CD4-positive, alpha-beta T cell treated with Interleukin-12 subunit alpha and Interleukin-12 subunit beta, for 1 hour (primary cell): Measurements from ENCODE around the gene SBF2.
"Not testable (repeated sequence)": the region's sequence is repeated elsewhere in the genome, so short reads cannot be mapped to it uniquely, and the experiment has no call there.

Source experiments
- DNase-seq: peaks from one replicate; pipeline ENCODE4 v3.0.0-alpha.2; 2020

The SBF2 gene

DNA sequence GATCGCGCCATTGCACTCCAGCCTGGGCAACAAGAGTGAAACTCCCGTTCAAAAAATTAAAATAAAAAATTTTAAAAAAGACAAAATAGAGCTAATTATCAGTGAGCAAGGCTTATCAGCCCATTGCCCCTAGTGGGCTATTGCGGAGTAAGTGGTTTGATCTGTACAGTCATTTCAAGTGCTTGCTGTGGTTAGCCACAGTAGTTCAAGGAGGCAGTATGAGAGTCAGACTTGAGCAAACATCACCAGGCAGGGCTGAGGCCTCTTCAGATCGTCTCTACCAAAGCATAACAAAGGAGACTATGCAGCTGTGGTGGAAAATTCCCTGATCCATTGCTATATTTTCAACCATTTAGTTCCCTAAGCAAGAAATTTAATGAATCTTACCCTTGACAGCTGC, 4.3 kb upstream of the SBF2 start:
- DNase-seq: peak; percentile 68

DNA sequence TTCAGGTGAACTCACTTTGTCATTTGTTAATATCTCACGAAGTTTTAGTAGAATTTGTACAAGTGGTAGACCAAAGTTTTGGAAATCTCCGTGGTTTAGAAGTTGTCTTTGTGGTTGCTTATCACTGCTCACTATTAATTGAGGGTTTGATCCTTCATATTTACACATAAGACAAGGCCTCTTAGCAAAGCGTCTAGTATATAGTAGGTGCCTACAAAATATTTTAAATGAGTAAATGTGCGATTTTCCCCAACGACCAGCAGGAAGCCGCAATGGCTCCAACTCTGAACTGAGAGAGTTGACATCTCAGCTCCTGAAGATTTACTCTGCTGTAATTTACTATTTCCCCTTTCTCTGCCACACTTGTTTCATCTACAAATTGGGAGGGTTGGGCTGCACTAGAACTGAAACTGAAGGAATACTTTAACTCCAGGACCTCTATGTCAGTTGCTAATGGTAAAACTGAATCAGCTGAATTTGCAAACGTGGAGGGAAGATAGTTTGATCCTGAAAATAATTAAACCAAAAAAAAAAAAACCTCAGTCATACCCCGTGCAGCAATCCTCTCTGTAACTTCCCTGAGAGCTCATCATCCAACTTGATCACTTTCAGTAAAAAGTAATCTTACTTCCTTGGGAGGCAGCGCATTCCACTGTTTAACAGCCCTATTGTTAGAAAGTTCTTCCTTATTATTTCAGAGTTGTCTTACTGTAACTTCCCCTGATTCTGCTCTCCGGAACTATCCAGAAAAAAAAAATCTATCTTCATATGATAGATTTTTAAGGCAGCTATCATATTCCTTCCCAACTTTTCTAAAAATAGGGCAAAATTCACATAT, 1.3 kb upstream of the SBF2 start:
- DNase-seq: no peak

DNA sequence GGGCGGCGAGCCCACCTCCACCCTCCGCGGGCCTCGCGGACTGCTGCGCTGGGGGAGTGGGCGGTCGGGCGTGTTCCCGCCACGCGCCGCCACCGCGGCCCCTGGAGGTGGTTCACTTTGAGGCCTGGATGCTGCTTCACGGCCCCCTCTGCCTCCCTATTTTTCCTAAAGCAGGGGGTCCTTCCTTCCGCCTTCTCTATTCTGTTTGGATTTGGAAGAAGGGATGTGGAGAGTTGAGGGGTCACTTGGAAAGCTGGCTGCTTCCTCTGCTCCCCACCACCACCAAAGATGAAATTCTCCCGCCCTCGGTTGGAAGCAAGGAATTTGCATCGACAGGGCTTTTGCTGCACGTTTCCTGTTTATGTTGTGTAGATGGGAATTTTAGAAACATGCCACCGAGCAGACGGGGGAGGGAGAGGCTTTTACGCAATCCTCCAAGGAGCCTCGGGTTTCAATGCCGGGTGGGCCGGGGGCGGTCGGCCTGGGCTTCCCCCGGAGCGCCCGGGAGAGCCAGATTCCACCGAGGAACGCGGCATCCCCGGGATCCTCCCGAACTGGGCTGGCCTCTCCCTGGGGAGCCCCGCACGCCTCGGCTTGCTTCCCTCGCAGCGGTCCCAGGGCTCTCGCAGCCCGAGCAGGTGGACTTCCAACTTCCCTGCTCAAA, 403 bp upstream of the SBF2 start:
- DNase-seq: no peak

DNA sequence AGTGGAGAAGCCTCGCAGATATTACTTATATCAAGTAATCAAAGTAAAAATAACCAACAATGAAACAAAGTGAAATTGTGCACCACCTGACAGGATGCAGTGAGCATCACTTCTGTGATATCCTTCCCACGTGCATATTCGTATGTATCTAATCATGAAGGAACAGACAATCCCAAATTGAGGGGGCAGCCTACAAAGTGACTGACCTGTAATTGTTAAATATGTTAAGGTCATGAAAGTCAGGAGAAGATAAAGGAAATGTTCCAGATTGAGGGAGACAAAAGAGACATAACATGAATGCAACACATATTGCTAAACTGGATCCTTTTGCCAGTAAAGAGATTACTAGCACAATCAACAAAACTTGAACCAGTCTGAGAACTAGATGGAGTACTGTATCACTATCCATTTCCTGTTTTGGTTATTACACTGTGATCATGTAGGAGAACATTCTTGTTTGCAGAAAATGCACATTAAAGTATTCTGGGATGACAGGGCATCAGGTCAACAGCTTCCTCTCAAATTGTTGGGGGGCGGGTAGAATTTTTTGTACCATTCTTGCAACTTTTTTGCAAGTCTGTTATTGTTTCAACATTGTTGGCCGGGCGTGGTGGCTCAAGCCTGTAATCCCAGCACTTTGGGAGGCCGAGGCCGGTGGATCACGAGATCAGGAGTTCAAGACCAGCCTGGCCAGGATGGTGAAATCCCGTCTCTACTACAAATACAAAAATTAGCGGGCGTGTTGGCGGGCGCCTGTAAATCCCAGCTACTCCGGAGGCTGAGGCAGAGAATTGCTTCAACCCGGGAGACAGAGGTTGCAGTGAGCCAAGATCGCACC, 2.0 kb downstream of the SBF2 start:
- DNase-seq: no peak

DNA sequence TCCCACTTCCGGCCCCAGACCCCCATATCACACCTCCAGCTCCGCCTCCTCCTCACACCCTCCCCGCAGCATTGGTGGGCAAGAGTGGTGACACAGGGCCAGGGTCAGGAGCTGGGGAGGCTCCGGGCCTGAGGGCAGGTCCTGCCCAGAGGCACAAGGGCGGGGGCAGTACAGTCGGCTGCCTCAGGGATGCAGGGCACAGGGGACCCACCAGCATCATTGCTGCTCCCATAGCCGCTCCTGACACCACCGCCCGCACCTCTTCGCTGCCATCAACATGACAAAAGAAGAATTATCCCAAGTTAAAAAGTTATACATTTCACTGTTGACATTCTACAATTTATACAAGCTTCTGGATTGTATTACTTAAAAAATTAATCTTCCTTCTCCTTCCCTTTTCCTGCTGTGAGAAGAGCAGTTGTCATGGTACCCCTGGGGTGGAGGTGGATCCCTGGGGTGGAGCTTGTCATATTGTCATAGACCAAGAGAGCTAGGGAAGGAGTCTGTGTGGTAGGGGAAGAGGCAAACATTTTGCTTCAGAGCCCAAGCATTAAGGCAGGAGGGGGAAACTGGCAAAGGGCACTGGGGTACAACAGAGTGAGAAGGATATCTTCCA, 4.1 kb downstream of the SBF2 start:
- DNase-seq: no peak

DNA sequence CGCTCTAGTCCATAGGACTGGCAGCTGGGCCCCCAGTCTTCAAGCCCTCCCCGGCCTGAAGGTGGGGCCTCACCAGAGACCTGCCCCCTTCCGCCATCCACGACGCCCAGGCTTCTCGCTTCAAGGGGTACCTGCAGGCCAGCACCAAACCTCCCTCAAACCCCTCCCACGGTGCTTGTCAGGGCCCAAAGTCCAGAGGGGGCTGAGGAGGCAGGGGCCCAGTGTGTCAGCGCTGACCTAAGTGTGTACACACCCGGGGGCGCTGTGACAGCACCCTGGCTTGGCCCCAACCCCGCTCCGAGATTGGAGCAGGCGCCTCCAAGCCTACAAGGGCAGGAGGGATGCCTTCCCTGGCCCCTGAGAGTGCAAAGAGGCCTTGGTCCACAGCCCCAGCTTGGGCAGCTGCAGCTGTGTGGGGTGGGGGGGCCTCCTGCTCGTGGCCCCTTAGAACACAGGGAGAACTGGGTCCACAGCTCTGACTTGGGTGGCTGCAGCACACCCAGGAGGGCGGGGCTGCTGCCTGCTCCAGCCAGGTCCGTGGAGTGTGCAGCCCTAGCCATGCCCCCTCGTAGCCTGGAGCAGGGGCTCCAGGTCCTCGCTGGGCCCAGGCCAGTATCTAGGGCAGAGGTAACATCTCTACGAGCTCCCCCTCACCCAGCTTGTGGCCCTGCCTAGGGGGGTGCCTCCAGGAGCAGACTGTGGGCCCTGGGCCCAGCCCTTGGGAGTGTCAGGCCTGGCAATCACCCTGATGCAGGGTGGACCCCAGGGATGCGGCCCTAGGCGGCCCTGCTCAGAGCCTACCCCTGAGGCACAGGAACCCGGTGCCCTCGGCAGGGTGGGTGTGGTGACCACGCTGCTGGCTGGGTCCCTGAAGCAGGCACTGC, 4.9 kb downstream of the SBF2 start:
- no peak for DNase-seq

DNA sequence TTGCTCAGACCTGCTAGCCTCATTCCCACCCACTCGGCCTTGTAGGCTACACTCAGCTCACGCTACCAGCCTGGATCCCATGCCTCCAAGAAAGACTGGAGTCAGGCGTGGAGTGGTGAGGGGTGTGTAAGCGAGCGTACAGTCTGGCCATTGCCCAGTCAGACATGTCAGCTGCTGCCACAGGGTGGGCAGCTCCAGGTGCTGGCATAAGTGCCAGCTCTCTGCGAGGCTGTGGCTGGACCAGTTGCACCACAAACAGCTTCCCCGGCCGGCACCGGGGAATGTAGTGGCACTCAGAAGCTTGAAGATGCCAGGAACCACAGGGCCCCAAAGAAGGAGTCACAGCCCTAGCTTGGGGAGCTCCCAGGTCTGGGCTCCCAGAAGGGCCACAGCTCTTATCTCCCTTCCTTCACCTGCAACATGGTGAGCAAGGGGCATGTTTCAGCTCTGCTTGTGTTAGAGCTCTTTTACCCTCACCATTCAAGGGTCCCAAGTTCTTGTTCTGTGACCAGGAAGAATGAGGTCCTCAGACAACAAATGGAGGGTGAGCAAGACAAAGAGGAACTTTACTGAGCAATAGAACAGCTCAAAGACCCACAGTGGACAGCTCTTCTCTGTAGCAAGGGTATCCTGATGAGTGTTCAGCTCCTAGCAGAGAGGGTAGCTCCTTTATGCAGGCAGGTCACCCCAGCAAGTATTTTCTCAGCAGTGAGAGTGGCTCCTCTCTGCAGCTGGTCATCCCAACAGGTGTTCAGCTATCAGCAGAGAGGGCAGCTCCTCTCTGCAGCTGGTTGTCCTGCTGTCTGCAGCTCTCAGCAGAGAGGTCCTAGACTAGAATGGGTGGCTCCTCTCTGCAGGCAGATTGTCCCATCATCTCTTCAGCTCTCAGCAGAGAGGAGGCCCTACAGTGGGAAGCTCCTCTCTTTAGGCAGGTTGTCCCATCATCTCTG, 6.0 kb downstream of the SBF2 start:
- DNase-seq: no peak

DNA sequence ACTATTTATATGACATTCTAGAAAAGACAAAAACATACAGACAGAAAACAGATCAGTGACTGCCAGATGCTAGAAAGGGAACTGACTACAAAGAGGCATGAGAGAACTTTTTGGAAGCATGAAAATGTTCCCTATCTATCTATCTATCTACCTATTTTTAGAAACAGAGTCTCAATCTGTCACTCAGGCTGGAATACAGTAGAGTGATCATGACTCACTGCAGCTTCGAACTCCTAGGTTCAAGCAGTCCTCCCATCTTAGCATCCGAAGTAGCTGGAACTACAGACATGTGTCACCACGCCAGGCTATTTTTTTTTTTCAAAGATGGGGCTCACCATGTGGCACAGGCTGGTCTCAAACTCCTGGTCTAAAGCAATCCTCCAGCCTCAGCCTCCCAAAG, 6.9 kb downstream of the SBF2 start:
- no peak for DNase-seq

DNA sequence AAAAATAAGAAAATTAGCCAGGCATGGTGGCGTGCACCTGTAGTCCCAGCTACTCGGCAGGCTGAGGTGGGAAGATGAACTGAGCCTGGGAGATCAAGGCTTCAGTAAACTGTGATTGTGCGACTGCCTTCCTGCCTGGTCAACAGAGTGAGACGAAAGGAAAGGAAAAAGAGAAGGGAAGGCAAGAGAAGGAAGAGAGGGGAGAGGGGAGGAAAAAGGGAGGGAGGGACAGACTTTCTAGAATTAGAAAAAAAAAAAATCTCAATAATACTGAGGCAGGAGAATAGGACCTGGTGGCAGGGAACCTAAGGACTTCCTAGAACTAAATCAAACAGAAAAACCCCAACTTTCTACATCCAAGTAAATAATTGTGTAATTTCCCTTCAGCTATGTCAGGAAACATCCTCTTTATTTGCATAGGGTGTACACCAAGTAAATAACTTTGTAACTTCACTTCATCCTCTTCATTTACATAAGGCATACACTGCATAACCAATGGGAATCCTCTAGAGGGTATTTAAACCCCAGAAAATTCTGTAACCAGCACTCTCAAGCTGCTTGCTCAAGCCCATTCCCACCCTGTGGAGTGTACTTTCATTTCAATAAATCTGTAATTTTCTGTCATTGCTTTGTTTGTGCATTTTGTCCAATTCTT, 8.7 kb downstream of the SBF2 start:
- no peak for DNase-seq

DNA sequence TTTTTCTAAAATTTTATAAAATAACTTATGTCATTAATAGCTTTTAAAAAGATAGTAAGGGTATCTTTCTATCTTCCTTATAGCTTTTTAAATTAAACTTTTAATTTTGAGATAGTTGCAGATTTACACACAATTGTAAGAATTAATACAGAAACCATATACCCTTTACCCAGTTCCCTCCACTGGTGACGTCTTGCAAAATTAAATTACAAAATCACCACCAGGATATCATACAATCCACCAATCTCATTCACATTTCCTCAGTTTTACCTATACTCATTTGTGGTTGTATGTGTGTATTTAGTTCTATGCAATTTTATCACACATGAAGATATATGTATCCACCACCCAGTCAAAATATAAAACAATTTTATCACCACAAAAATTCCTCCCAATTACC, 10.0 kb downstream of the SBF2 start:
- no peak for DNase-seq

DNA sequence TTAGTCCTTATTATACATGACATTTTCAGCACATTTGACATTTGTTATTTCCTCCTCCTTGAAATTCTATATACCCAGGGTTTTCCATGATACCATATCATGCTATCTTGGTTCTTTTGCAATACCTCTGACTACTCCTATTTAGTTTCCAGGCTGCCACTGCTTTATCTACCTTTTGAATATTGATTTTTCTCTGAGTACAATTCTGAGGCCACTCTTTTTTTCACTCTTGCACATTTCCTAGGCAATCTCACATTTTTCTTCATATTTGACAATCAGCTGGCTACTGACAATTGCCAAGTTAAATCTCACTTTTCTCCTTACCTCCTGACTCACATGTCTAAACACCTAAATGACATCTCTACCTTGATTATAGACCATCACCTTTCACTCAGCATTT, 11.9 kb downstream of the SBF2 start:
- DNase-seq: no peak

DNA sequence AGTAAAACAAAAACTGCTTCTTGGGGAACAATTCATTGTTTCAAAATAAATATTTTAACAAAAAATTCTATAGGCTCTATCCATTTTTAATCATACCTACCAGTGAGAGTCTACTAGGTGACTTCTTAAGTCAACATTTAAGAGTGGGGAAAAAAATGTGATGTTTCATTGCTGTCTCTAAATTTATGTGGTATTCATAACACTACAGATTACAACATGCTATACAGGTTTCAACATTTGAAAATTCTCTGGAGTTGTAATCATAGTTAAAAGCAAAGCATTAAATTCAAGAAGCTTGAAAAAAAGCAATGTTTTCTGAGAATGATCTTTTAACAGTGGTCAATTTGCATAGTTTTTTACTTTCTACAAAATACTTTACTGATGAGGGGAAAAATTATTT, 18.3 kb downstream of the SBF2 start:
- DNase-seq: no peak

DNA sequence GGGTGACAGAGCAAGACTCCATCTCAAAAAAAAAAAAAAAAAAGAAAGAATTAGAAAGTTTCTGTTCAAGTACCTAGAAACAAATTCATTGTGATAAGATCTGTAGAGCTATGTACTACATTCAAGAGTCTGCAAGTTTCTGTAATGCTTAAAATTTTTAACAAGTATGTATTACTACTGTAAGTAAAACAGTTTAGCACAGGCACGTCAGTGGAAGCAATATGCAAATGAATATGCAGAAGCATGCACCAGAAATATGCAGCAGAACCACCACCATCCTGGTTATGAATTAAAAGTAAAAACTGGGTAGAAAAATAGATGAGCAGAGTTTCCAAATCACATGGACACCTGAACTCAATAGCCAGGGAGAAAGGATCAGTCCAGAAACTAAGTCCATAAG, 19.3 kb downstream of the SBF2 start:
- no peak for DNase-seq

DNA sequence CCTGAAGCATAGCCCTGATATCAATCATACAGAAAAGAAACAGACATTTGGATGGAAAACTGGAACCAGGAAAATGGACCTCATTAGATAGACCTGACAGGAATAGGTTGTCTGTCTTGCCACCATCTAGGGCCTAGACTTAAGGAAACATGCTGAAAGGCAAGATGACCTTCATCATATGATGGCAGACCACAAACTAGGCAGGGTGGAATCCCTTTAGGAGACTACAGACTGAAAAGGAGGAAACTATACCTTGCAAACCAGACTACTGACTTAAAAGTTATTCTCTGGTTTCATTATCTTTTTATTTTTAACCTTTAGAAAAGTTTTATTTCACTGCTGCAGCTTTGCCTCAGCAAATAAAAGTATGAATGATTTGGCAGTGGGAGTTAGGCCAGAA, 20.3 kb downstream of the SBF2 start:
- no peak for DNase-seq

DNA sequence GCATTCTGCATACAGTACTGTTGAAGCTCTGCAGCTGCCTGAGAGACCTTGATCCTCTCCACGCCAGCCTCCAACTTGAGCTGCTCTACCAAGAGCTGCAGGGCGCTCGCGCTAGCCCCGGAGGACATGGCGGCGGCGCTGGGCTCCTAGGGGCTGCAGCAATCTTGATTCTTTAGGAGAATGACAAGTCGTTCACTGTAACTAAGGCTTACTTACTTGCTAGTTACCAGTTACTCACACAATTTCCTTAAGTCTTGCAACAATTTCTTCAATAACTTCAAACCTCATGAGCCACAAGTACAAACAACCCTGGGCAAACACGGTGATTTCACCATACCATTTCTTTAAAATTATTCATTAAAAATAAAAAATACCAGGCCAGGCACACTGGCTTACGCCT, 21.9 kb downstream of the SBF2 start:
- no peak for DNase-seq

DNA sequence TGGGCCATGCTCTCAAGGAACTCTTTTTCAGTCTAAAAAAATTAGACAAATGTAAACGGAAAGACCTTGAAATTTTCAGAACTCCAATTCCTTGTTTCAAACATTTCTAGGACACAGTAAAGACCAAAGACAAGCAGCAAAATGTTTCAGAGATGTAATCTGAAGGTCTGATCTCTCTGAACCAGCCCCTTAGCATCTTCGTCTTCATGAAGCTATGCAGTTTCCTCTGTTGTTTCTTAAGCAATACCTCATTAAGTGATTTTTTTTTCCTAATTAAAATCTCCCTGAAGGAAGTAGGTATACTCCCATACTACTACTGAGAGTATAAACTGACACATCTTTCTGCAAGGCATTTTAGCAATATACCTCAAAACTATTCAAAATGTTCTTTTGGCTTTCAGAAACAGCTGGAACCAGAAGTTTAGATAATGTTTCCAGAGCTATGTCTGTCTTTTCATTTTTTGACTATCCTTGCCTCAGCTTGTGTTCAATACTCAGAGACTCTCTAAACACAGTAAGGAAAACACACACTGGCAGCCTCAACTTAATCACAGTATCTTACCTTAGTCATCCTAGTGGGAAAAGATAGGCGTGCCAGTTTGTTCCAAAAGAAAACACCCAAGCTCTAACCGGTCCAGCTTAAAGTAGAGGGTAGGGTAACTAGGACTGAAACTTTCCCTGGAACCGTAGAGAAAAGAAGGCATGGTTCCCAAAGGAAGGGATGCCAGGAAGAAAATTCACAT, 25.1 kb downstream of the SBF2 start:
- DNase-seq: no peak

DNA sequence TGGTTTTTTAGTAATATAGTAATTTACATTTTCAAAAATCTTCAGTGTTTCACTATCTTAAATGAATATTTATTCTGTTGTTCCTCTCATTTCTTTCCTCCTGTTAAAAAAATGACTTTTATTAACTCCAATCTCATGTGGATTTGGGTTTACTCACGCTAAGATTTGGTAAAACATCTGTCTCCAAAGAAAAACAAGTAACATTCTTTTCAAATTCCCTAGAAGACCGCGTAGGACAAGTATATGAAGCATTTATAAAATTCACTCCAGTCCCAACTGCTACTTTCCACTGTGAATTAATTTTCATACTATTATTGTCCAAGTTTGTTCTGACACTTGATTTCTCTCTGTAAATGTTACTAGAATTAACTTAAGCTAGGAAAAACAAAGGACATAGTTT, 26.2 kb downstream of the SBF2 start:
- DNase-seq: no peak

DNA sequence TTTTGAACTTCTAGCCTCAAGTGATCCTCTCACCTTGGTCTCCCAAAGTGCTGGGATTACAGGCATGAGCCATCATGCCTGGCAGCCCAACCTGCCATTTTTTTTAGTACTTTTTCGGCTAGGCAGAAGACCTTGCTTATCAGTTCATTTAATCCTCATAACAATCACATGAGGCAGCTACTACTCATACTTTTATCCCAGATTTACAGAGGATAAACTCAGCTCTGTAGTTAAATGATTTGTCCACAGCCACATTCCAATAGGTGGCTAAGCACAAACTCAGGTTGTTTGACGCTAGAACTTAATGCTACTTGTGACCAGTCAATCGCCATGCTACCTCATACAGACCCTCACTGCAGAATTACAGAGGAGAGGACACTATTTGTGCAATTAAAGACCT, 28.1 kb downstream of the SBF2 start:
- DNase-seq: no peak

DNA sequence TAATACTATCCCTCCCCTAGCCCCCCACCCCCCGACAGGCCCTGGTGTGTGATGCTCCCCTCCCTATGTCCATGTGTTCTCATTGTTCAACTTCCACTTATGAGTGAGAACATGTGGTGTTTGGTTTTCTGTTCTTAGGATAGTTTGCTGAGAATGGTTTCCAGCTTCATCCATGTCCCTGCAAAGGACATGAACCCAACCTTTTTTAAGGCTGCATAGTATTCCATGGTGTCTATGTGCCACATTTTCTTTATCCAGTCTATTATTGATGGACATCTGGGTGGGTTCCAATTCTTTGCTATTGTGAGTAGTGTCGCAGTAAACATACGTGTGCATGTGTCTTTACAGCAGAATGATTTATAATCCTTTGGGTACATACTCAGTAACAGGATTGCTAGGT, 29.3 kb downstream of the SBF2 start:
- DNase-seq: not testable (repeated sequence)

DNA sequence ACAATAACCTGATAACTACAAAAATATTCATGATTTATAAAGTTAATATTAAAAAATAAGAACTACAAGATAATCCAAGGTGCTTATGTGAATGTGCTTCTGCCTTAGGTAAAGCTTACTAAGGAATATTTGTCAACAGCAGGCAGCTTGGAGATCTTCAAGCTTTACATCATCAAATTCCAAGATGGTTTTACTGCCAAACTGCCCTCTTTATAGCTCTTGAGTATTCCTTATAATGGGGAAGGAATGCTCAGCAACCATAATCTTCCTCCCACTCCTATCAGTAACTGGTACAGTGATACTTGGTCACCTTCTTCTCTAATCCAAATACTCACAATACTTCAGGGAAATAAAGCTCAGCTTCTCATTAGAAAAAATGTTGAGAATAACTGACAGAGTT, 30.1 kb downstream of the SBF2 start:
- no peak for DNase-seq
